GM13976 (cell line): Measurements from ENCODE around the gene IL10.

Experiments used
- DNase-seq: peaks from one replicate; pipeline ENCODE4 v3.0.0; 2012; ENCODE audit warnings: low spot score
- CTCF ChIP-seq: IDR thresholded peaks from 2 replicates; pipeline ENCODE4 v1.5.1; 2012; ENCODE audit warnings: borderline replicate concordance, mild to moderate bottlenecking; ENCODE audit not compliant: insufficient read depth; ENCODE audit errors: extremely low read depth, missing control alignments, control extremely low read depth
- in situ Hi-C: fragments of 300-500 bp; cut with MboI; formaldehyde crosslinking; loops from one replicate; pipeline ENCODE4 v1.12.0; 2022; ENCODE audit warnings: low sequenced_read_pairs, mixed read lengths, inconsistent platforms; ENCODE audit not compliant: unreplicated experiment

The IL10 gene

GRCh38 chr1:206736878-206737728 lies 35.2 kb downstream of the IL10 start:
- peak; percentile 16 for DNase-seq
- in situ Hi-C loops, result loop anchor here (5.0 kb wide), 3 partner anchors 75 to 245 kb away; no protein-coding TSS in a partner anchor
- TF ChIP-seq CTCF, result no peak

GRCh38 chr1:206735553-206736031 lies 36.7 kb downstream of the IL10 start:
- DNase-seq, result no peak

GRCh38 chr1:206734499-206735142 lies 37.7 kb downstream of the IL10 start:
- peak; percentile 80 for DNase-seq
- peak; percentile 75 for TF ChIP-seq CTCF
- in situ Hi-C loops, result loop anchor here (5.0 kb wide), 3 partner anchors 78 to 248 kb away; no protein-coding TSS in a partner anchor

More at GRCh38 chr1:206735553-206736031, 36.7 kb downstream of the IL10 start:
- no peak for TF ChIP-seq CTCF
- in situ Hi-C loops, result loop anchor here (5.0 kb wide), 3 partner anchors 77 to 247 kb away; no protein-coding TSS in a partner anchor

- TF ChIP-seq CTCF, result no peak
- no peak for DNase-seq
- in situ Hi-C loops, result no loop called here
Measured at GRCh38 chr1:206732992-206733391, 39.3 kb downstream of the IL10 start.

GRCh38 chr1:206732508-206732907 lies 39.8 kb downstream of the IL10 start:
- no peak for DNase-seq
- no peak for TF ChIP-seq CTCF
- in situ Hi-C loops, result no loop called here

- in situ Hi-C loops, result no loop called here
- no peak for TF ChIP-seq CTCF
- DNase-seq, result no peak
Measured at GRCh38 chr1:206729507-206729906, 42.8 kb downstream of the IL10 start.
